HG03060 (cell line): ENCODE measurements around the gene DHX58.

ENCODE experiments used
- ATAC-seq: cut with Tn5 transposase; IDR thresholded peaks from one replicate; pipeline ENCODE4 v1.9.1; 2021; ENCODE audit warnings: low read depth, moderate number of reproducible peaks; ENCODE audit not compliant: unreplicated experiment

DHX58 gene

GRCh38 chr17:42087736-42088705, 24.5 kb downstream of the DHX58 start:
- no peak for ATAC-seq

GRCh38 chr17:42087042-42087701, 25.3 kb downstream of the DHX58 start:
- no peak for ATAC-seq

- ATAC-seq, result no peak
These were observed 30.9 kb downstream of the DHX58 start for GRCh38 chr17:42081516-42082129.

DNA sequence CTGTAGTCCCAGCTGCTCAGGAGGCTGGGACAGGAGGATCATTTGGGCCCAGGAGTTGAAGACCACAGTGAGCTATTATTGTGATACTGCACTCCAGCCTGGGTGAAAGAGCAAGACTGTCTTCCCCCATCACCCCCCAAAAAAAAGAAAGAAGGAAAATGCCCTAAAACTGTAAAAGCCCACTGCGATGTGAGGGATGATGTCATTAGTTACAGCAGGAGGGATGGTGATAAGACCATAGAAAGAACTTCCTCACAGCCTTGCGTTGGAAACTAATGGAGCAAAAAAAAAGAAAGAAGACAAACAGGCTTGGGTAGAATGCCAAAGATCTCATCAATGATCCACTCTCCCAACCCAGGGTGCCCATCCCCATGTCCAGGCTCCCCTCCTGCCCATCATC, 33.0 kb downstream of the DHX58 start:
- ATAC-seq, result no peak

DNA sequence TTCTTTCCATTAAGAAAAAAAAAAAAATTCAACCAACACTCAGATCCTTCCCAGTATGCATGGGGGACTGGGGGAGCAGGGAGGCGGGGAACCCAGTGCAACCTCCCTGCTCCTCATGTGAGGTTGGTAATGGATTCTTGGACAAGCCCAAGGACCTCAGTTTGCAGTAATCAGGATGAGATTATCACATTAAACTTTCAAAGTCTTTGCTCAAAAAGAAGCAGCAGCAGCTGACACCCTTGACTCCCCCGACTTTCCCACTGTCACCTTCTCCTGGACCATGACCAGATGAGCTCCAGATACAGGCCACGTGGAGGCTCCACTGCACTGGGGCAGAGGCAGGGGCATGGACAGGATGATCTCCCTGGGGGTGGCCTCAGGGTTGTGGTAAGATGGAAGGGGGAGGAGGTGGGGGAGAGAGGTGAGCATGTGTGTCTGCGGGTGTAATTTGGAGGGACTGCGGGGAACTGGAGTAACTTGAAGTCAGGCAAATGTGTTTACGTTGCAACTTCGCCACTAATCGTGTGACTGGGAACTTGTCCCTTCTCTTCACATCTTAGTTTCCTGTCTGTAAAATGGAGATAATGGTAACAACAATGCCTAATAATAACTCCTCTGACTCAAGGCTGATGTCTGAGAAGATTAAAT, 34.0 kb downstream of the DHX58 start:
- ATAC-seq, result no peak

- no peak for ATAC-seq
These were observed 34.8 kb downstream of the DHX58 start for GRCh38 chr17:42077755-42078154.

- no peak for ATAC-seq
These were observed 35.5 kb downstream of the DHX58 start for GRCh38 chr17:42076797-42077559.

GRCh38 chr17:42075789-42076188, 36.7 kb downstream of the DHX58 start:
- no peak for ATAC-seq

DNA sequence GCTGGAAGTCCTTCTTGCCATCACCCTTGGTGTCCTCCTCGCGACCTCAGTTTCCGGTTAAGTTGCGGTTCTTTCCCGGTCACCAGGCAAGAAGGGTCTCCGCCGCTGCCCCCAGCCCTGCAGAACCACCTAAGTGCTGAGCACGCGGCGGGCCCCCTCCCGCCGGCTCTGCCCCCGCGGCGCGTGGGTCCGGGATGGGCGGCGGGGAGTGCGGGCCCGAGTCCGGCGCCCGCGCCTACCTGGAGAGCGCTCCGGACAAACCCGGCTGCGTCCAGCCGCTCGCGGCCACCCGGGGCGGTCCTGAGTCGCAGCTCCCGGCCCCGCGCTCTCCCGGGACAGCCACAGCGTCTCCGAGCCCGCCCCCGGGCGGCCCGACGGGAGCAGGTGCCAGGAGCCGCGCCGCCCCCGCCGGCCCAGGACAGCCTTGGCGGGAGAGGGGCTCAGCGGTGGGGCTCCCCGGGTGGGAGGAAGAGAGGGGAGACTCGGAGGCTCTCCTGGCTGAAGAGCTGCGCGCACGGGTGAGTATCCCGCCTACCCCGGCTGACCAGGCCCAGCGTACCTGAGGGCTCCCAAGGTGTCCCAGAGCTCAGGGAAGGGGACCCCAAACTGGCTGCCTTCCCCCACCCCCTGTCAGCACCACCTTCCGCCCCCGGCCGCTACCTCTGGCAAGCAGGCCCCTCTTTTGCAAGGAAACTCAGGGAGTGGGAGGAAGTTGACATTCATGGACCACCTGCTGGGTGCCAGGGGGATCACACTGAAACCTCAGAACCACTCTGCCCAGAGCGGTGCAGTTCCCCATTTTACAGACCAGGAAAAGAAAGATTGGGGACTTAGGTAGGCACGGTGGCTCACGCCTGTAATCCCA, 40.0 kb downstream of the DHX58 start:
- no peak for ATAC-seq

GRCh38 chr17:42071810-42072209, 40.7 kb downstream of the DHX58 start:
- no peak for ATAC-seq

GRCh38 chr17:42068979-42069378, 43.5 kb downstream of the DHX58 start:
- ATAC-seq, result no peak

DNA sequence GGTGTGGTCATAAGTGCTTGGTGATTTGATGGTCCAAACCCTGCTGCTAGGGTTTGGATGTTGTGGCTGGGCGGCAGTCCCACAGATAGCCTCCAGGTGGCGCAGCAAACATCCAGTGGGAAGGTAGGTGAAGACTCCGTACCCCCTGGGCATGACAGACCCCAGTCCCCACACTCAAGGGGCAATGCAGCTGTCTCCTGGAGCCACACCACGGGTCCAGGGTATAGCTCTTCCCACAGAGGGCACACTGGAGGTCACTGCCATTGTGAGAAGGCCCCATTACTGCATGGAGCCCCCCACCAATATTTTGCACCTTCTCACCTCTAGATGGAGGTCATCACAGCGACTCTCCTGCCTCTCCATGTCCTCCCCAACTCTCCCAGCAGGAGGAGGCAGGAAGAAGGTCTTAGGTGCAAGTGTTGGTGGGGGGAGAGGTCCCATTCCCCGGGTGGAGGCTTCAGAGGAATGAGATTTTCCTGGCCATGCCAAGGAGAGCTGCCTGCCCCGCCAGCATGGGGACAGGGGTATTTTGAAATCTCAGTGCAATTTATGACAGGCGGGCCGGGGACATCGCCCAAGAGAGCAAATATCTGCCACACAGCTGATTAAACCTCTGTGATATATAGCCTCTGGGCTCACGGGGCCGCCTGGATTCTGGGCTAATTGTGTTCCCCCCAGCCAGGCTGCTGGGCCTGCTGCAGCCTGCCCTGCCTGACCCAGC, 45.0 kb downstream of the DHX58 start:
- no peak for ATAC-seq

DNA sequence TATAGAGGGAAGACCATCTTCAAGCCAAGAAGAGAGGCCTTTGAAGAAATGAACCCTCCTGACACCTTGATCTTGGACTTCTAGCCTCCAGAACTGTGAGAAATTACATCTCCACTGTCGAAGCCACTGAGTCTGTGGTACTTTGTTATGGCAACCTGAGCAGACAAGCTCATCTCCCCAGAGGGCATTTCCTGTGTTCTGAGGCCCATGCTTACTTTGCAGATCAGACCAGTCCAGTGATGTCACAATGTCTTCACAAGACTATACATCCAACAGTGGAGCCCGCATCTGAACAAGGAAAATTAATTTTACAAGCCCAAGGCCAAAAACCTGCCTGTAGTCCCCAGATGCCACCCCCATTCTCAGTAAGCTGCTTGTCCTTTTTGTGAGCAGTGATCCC, 47.3 kb downstream of the DHX58 start:
- ATAC-seq, result no peak

DNA sequence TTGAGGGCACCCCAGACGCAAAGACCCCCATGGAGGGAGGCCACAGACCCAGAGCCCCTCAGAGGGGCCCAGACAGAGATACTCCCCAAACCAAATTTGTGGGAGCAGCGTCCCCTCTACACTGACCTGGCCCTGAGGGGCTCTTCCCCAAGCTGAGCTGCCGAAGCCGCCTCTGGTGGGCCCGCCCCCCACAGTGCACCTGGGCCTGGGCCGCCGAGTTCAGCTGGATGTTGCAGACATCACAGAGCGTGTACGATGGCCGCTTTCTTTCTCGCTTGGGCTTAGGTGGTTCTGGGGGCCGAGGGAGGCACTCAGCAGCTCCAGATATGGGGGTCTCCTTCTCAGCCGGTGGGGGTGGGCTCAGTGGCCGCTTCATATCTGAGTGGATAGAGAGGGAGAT, 49.8 kb downstream of the DHX58 start:
- no peak for ATAC-seq

- ATAC-seq, result no peak
These were observed 50.6 kb downstream of the DHX58 start for GRCh38 chr17:42061646-42062487.

DNA sequence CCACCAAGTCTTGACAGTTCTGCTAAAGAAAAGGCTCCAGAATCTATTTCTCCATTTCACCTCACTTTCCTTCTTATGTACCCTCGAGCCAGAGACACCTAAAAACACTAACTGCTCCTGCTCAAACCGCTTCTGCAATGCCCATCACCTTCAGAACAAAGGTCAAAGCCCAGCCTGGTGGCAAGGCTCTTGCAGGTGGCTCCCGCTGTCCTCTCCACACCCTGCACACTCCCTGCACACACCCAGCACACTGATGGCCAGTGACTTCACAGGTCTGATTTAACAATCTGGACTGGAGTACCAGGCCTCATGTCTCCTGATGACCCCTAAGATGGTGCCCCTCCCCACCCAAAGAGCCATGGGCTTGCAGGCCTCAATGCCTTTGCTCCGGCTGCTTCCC, 52.3 kb downstream of the DHX58 start:
- no peak for ATAC-seq

- ATAC-seq, result no peak
These were observed 52.7 kb downstream of the DHX58 start for GRCh38 chr17:42059815-42060214.

GRCh38 chr17:42058063-42058462, 54.5 kb downstream of the DHX58 start:
- no peak for ATAC-seq
